ENCODE results near the gene APOD. TPM values are rescaled to one million over a fixed set of nuclear protein-coding genes. Genes with fewer than 3 reads are reported as not detected.
A peak's percentile ranks its signal among the peaks of the same experiment; 100 is the strongest.
"Not testable (repeated sequence)": the region's sequence is repeated elsewhere in the genome, so short reads cannot be mapped to it uniquely, and the experiment has no call there.

The APOD gene
- total and polyA plus RNA-seq, 9 of the 15 experiments (the other 6 are each of a cell fraction or from before 2014, with no cell fraction given): 0.18 to 0.50 (median 0.35) TPM; not detected in 1

- peak overlapping the region in 1 of 2 experiments; percentile 35; a peak in 1 of 4 replicates for H3K9ac ChIP-seq (ENCODE audit: insufficient read depth in 1 of 2, low read depth in 2 of 2, low read length in 2 of 2)
- ATAC-seq; DNase-seq (ENCODE audit: extremely low read depth in 1 of 4, low spot score in 3 of 4); H3K27me3 ChIP-seq (ENCODE audit: control insufficient read depth in 2 of 2, insufficient read depth in 2 of 2, low read length in 2 of 2); H3K9me3 ChIP-seq (replicated peaks; ENCODE audit: control insufficient read depth, insufficient read depth, low read depth, low read length); H3K4me3 ChIP-seq; FAIRE-seq; H3K79me2 ChIP-seq (ENCODE audit: control insufficient read depth, insufficient read depth, low read length); H3K27ac ChIP-seq (ENCODE audit: extremely low read depth, low read depth, low read length); H4K20me1 ChIP-seq (replicated peaks; ENCODE audit: control insufficient read depth, insufficient read depth, low read length); H2AFZ ChIP-seq (ENCODE audit: low read depth, low read length); POLR2A ChIA-PET; H3K9me1 ChIP-seq (ENCODE audit: control insufficient read depth, insufficient read depth, low read length); H3K4me2 ChIP-seq (ENCODE audit: insufficient read depth, low read length); CTCF ChIA-PET (ENCODE audit: low intra/inter-chr PET ratio); in situ Hi-C loops (cut with MboI); BruUV-seq (replicated peaks); intact Hi-C loops (cut with micrococcal nuclease); H3K36me3 ChIP-seq (ENCODE audit: control insufficient read depth, insufficient read depth, low read length): not testable (repeated sequence)
- peak; percentile 73 for TF ChIP-seq ZNF263 (CRISPR knock-in tag; IDR thresholded peaks at IDR 0.05; ENCODE audit: borderline replicate concordance)
- WGBS (ENCODE audit: insufficient coverage, low coverage, missing lambda C conversion rate): 54% methylated on average over 18 of the region's 32 CpGs
- H3K4me1 ChIP-seq (replicated peaks in 1 of 2; ENCODE audit: control insufficient read depth in 2 of 2, insufficient read depth in 2 of 2, low read length in 2 of 2): peaks cover 0 to 32% of the 10 kb centered on the region in 2 experiments; a peak in 2 of 5 replicates
Observed at GRCh38 chr3:195630086-195630917, 46.6 kb upstream of the APOD start.

GRCh38 chr3:195629682-195630081 lies 45.9 kb upstream of the APOD start:
- H2AFZ ChIP-seq (ENCODE audit: low read depth, low read length); H3K9ac ChIP-seq (ENCODE audit: insufficient read depth in 1 of 2, low read depth in 2 of 2, low read length in 2 of 2); CTCF ChIA-PET (ENCODE audit: low intra/inter-chr PET ratio); H3K27ac ChIP-seq (ENCODE audit: extremely low read depth, low read depth, low read length); BruUV-seq (replicated peaks); H3K79me2 ChIP-seq (ENCODE audit: control insufficient read depth, insufficient read depth, low read length); H3K4me3 ChIP-seq; H3K36me3 ChIP-seq (ENCODE audit: control insufficient read depth, insufficient read depth, low read length); H4K20me1 ChIP-seq (replicated peaks; ENCODE audit: control insufficient read depth, insufficient read depth, low read length); H3K27me3 ChIP-seq (ENCODE audit: control insufficient read depth in 2 of 2, insufficient read depth in 2 of 2, low read length in 2 of 2); POLR2A ChIA-PET; H3K4me2 ChIP-seq (ENCODE audit: insufficient read depth, low read length); ATAC-seq; FAIRE-seq; DNase-seq (ENCODE audit: extremely low read depth in 1 of 4, low spot score in 3 of 4); H3K9me3 ChIP-seq (replicated peaks; ENCODE audit: control insufficient read depth, insufficient read depth, low read depth, low read length); H3K9me1 ChIP-seq (ENCODE audit: control insufficient read depth, insufficient read depth, low read length): not testable (repeated sequence)
- 58% methylated on average over 4 of the region's 7 CpGs for WGBS (ENCODE audit: insufficient coverage, low coverage, missing lambda C conversion rate)
- in situ Hi-C loops (cut with MboI) (loop anchor here (10.0 kb wide), 1 partner anchor 225 kb away; no protein-coding TSS in a partner anchor), intact Hi-C loops (cut with micrococcal nuclease) (loop anchor here (10.0 kb wide), 2 partner anchors 115 to 225 kb away; no protein-coding TSS in a partner anchor)
- peaks cover 0 to 34% of the 10 kb centered on the region in 2 experiments; a peak in 2 of 5 replicates for H3K4me1 ChIP-seq (replicated peaks in 1 of 2; ENCODE audit: control insufficient read depth in 2 of 2, insufficient read depth in 2 of 2, low read length in 2 of 2)

DNA sequence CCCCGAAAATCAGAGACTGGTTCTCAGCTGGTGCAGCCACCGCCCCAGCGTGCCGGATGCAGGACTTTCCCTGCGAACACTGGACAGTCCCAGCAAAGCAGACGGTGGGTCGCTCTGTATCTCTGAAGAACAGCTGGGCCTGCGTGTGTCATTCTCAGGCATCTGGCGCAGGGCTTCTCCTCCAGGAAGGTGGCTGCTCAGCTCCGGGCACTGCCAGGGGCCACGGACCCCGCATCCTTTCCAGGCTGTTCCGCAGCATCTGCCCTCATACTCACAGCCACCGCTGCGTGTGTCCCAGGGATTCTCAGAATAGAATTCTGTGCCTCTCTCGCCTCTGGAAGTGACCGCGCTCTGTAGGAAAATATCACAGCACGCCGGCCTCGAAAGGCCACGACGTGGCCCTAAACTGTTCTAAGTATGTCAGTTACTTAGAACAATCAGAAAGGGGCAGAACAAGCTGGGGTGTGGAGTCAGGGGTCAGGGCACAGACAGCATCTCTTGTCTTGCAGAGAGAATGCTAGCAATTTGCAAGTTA lies 44.7 kb upstream of the APOD start:
- FAIRE-seq; BruUV-seq (replicated peaks); H3K27me3 ChIP-seq (ENCODE audit: control insufficient read depth in 2 of 2, insufficient read depth in 2 of 2, low read length in 2 of 2); ATAC-seq; H2AFZ ChIP-seq (ENCODE audit: low read depth, low read length); H3K4me2 ChIP-seq (ENCODE audit: insufficient read depth, low read length); H3K9me3 ChIP-seq (replicated peaks; ENCODE audit: control insufficient read depth, insufficient read depth, low read depth, low read length); DNase-seq (ENCODE audit: extremely low read depth in 1 of 4, low spot score in 3 of 4); H3K36me3 ChIP-seq (ENCODE audit: control insufficient read depth, insufficient read depth, low read length); H4K20me1 ChIP-seq (replicated peaks; ENCODE audit: control insufficient read depth, insufficient read depth, low read length); H3K27ac ChIP-seq (ENCODE audit: extremely low read depth, low read depth, low read length); H3K9me1 ChIP-seq (ENCODE audit: control insufficient read depth, insufficient read depth, low read length); H3K79me2 ChIP-seq (ENCODE audit: control insufficient read depth, insufficient read depth, low read length); CTCF ChIA-PET (ENCODE audit: low intra/inter-chr PET ratio); POLR2A ChIA-PET; H3K4me3 ChIP-seq: not testable (repeated sequence)
- 63% methylated on average over 23 of the region's 23 CpGs for WGBS (ENCODE audit: insufficient coverage, low coverage, missing lambda C conversion rate)
- intact Hi-C loops (cut with micrococcal nuclease): loop anchor here (10.0 kb wide), 2 partner anchors 116 to 226 kb away; no protein-coding TSS in a partner anchor
- in situ Hi-C loops (cut with MboI): loop anchor here (10.0 kb wide), 1 partner anchor 226 kb away; no protein-coding TSS in a partner anchor
- peak overlapping the region in 1 of 2 experiments; percentile 64; a peak in 2 of 4 replicates for H3K9ac ChIP-seq (ENCODE audit: insufficient read depth in 1 of 2, low read depth in 2 of 2, low read length in 2 of 2)
- peaks cover 0 to 29% of the 10 kb centered on the region in 2 experiments; a peak in 2 of 5 replicates for H3K4me1 ChIP-seq (replicated peaks in 1 of 2; ENCODE audit: control insufficient read depth in 2 of 2, insufficient read depth in 2 of 2, low read length in 2 of 2)
